ENCODE results near the gene CDC42EP3.

CDC42EP3 gene

GRCh38 chr2:37656512-37657423 lies 14.7 kb downstream of the CDC42EP3 start:
- DNase-seq (ENCODE audit: low spot score): no peak

- DNase-seq (ENCODE audit: low spot score): no peak
These were observed 16.3 kb downstream of the CDC42EP3 start for GRCh38 chr2:37654932-37655841.

- no peak for DNase-seq (ENCODE audit: low spot score)
These were observed 17.0 kb downstream of the CDC42EP3 start for GRCh38 chr2:37654419-37654818.

GRCh38 chr2:37653805-37654378 lies 17.6 kb downstream of the CDC42EP3 start:
- no peak for DNase-seq (ENCODE audit: low spot score)

- DNase-seq (ENCODE audit: low spot score): no peak
These were observed 18.3 kb downstream of the CDC42EP3 start for GRCh38 chr2:37653093-37653492.

- DNase-seq (ENCODE audit: low spot score): peak; percentile 69
These were observed 19.2 kb downstream of the CDC42EP3 start for GRCh38 chr2:37652199-37652640.

- DNase-seq (ENCODE audit: low spot score): no peak
These were observed 20.8 kb downstream of the CDC42EP3 start for GRCh38 chr2:37650548-37651093.

GRCh38 chr2:37649518-37649917 lies 21.9 kb downstream of the CDC42EP3 start:
- no peak for DNase-seq (ENCODE audit: low spot score)

GRCh38 chr2:37648331-37649011 lies 23.0 kb downstream of the CDC42EP3 start:
- DNase-seq (ENCODE audit: low spot score): no peak

GRCh38 chr2:37647971-37648330 lies 23.5 kb downstream of the CDC42EP3 start:
- DNase-seq (ENCODE audit: low spot score): no peak

GRCh38 chr2:37645836-37646235 lies 25.6 kb downstream of the CDC42EP3 start:
- DNase-seq (ENCODE audit: low spot score): no peak

- DNase-seq (ENCODE audit: low spot score): no peak
These were observed 26.1 kb downstream of the CDC42EP3 start for GRCh38 chr2:37645362-37645761.

- no peak for DNase-seq (ENCODE audit: low spot score)
These were observed 27.3 kb downstream of the CDC42EP3 start for GRCh38 chr2:37644191-37644590.

- DNase-seq (ENCODE audit: low spot score): no peak
These were observed 27.7 kb downstream of the CDC42EP3 start for GRCh38 chr2:37643730-37644078.

GRCh38 chr2:37642907-37643729 lies 28.3 kb downstream of the CDC42EP3 start:
- DNase-seq (ENCODE audit: low spot score): no peak

GRCh38 chr2:37641582-37642171 lies 29.8 kb downstream of the CDC42EP3 start:
- DNase-seq (ENCODE audit: low spot score): no peak

- no peak for DNase-seq (ENCODE audit: low spot score)
These were observed 31.8 kb downstream of the CDC42EP3 start for GRCh38 chr2:37639631-37640030.

GRCh38 chr2:37638973-37639372 lies 32.5 kb downstream of the CDC42EP3 start:
- no peak for DNase-seq (ENCODE audit: low spot score)

GRCh38 chr2:37637985-37638384 lies 33.5 kb downstream of the CDC42EP3 start:
- peak; percentile 53 for DNase-seq (ENCODE audit: low spot score)

GRCh38 chr2:37637190-37637860 lies 34.1 kb downstream of the CDC42EP3 start:
- no peak for DNase-seq (ENCODE audit: low spot score)

Measured in GM03348 (cell line).